ENCODE measurements around the gene CYP24A1. TPM values are rescaled to one million over a fixed set of nuclear protein-coding genes. Genes with fewer than 3 reads are reported as not detected.

CYP24A1 gene
- total and polyA plus RNA-seq, 2 of the 13 experiments (the other 11 are each of a cell fraction or from before 2014, with no cell fraction given): 9.4 to 32.7 TPM

GRCh38 chr20:54132612-54133433, 41.0 kb downstream of the CYP24A1 start (continued):
- TF ChIP-seq, protein P1, sequence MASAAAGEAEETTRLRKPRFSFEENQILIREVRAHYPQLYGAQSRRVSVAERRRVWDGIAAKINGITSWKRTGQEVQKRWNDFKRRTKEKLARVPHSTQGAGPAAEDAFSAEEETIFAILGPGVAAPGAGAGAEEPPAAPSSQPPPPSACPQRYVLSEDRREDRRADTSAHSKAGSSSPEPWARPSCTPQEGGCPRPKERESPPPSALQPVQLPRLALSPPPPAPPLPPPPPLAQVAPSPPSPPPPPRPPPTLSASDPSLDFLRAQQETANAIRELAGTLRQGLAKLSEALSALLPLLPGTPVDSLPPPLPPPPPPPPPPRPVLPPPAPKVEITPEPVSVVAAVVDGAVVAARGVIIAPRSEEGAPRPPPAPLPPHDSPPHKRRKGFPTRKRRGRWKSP (CRISPR knock-in tag; IDR thresholded peaks at IDR 0.05): peak; percentile 93; the same call in 1 of the 2 replicates
- TF ChIP-seq TFE3 (CRISPR knock-in tag; IDR thresholded peaks at IDR 0.05) (peak; percentile 72), SOX6 (IDR thresholded peaks at IDR 0.05) (no peak), SOX6 (CRISPR knock-in tag; IDR thresholded peaks at IDR 0.05) (peak; percentile 84; the same call in 1 of the 2 replicates), ZNF18 (CRISPR knock-in tag; IDR thresholded peaks at IDR 0.05; ENCODE audit: insufficient replicate concordance) (peak; percentile 59), SOX13 (IDR thresholded peaks at IDR 0.05) (no peak), SOX13 (CRISPR knock-in tag; conservative IDR thresholded peaks at IDR 0.05 in 1 of 2, IDR thresholded peaks at IDR 0.05 in 1 of 2) (peak; percentile 40 to 96; a peak in 2 of 4 replicates), ZNF652 (CRISPR knock-in tag; IDR thresholded peaks at IDR 0.05; ENCODE audit: borderline replicate concordance, low read depth) (peak; percentile 62; the same call in 1 of the 2 replicates), ZNF33B (CRISPR knock-in tag; IDR thresholded peaks at IDR 0.05) (0 out of 2 replicates have a peak, but pooled peaks have one; percentile 10), SP4 (CRISPR knock-in tag; IDR thresholded peaks at IDR 0.05) (peak; percentile 63; the same call in 1 of the 2 replicates), ZNF564 (CRISPR knock-in tag; IDR thresholded peaks at IDR 0.05) (peak; percentile 83), ZNF143 (CRISPR knock-in tag; IDR thresholded peaks at IDR 0.05) (no peak; the same call in 1 of the 2 replicates), PPARG (CRISPR knock-in tag; conservative IDR thresholded peaks at IDR 0.05) (peak; percentile 71), TSC22D2 (CRISPR knock-in tag; IDR thresholded peaks at IDR 0.05; ENCODE audit: borderline replicate concordance) (peak; percentile 25; the same call in 1 of the 2 replicates), NR2F1 (CRISPR knock-in tag; IDR thresholded peaks at IDR 0.05) (peak; percentile 32 to 57; a peak in 2 of 4 replicates), NFKBIZ (CRISPR knock-in tag; IDR thresholded peaks at IDR 0.05) (peak; percentile 84; the same call in 1 of the 2 replicates), ZSCAN12 (CRISPR knock-in tag; IDR thresholded peaks at IDR 0.05) (0 out of 2 replicates have a peak, but pooled peaks have one; percentile 47)
- TF ChIP-seq, protein P2, sequence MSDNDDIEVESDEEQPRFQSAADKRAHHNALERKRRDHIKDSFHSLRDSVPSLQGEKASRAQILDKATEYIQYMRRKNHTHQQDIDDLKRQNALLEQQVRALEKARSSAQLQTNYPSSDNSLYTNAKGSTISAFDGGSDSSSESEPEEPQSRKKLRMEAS (IDR thresholded peaks at IDR 0.05): peak; percentile 78
- TF ChIP-seq, protein P3, sequence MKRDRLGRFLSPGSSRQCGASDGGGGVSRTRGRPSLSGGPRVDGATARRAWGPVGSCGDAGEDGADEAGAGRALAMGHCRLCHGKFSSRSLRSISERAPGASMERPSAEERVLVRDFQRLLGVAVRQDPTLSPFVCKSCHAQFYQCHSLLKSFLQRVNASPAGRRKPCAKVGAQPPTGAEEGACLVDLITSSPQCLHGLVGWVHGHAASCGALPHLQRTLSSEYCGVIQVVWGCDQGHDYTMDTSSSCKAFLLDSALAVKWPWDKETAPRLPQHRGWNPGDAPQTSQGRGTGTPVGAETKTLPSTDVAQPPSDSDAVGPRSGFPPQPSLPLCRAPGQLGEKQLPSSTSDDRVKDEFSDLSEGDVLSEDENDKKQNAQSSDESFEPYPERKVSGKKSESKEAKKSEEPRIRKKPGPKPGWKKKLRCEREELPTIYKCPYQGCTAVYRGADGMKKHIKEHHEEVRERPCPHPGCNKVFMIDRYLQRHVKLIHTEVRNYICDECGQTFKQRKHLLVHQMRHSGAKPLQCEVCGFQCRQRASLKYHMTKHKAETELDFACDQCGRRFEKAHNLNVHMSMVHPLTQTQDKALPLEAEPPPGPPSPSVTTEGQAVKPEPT (CRISPR knock-in tag; IDR thresholded peaks at IDR 0.05; ENCODE audit: low read depth): no peak
- TF ChIP-seq, protein P4, sequence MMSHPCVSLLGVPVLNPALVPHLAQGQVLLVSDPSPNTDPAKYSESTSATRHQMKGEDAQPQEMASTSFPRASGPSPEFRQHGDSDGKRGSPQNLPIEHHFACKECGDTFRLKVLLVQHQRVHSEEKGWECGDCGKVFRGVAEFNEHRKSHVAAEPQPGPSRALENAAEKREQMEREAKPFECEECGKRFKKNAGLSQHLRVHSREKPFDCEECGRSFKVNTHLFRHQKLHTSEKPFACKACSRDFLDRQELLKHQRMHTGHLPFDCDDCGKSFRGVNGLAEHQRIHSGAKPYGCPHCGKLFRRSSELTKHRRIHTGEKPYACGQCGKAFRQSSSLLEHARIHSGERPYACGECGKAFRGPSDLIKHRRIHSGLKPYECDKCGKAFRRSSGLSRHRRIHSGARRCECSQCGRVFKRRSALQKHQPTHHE (CRISPR knock-in tag; IDR thresholded peaks at IDR 0.05; ENCODE audit: borderline replicate concordance): no peak; the same call in 1 of the 2 replicates
